HepG2 (cell line): ENCODE data around the gene SERPINB10. TPM values are rescaled to one million over a fixed set of nuclear protein-coding genes. Genes with fewer than 3 reads are reported as not detected.

ENCODE experiments used
- ATF1 ChIP-seq: IDR thresholded peaks from 2 replicates; pipeline ENCODE4 v1.6.1; 2016; ENCODE audit warnings: mild to moderate bottlenecking, control low read depth
- FIP1L1 ChIP-seq: fragments of 200-400 bp; formaldehyde crosslinking; IDR thresholded peaks from 2 replicates; pipeline ENCODE4 v1.6.1; 2018; ENCODE audit warnings: low read depth, mild to moderate bottlenecking, low read length, moderate library complexity, borderline replicate concordance; ENCODE audit not compliant: insufficient read depth
- HES4 ChIP-seq: sonication (generic); formaldehyde crosslinking; IDR thresholded peaks from 2 replicates; pipeline ENCODE4 v1.9.0; 2021; ENCODE audit warnings: mild to moderate bottlenecking, missing genetic modification reagents, borderline replicate concordance
- ISL2 ChIP-seq: sonication (generic); formaldehyde crosslinking; IDR thresholded peaks from 2 replicates; pipeline ENCODE4 v1.5.0; 2020; ENCODE audit warnings: missing genetic modification reagents
- NCOR1 ChIP-seq: fragments of 200-600 bp; sonication (generic); IDR thresholded peaks from 2 replicates; pipeline ENCODE4 v1.7.0; 2017; ENCODE audit warnings: antibody characterized with exemption, low read length, borderline replicate concordance
- POGZ ChIP-seq: sonication (generic); formaldehyde crosslinking; IDR thresholded peaks from 2 replicates; pipeline ENCODE4 v1.4.0; 2020; ENCODE audit warnings: mild to moderate bottlenecking, missing genetic modification reagents
- STAG1 ChIP-seq: sonication (generic); formaldehyde crosslinking; IDR thresholded peaks from 2 replicates; pipeline ENCODE4 v1.4.0; 2020; ENCODE audit warnings: missing genetic modification reagents
- ZBTB20 ChIP-seq: sonication (generic); formaldehyde crosslinking; IDR thresholded peaks from 2 replicates; pipeline ENCODE4 v1.8.1; 2023; ENCODE audit warnings: missing genetic modification reagents, low read depth, mild to moderate bottlenecking, borderline replicate concordance
- ZNF331 ChIP-seq: sonication (generic); formaldehyde crosslinking; IDR thresholded peaks from 2 replicates; pipeline ENCODE4 v1.4.0; 2020; ENCODE audit warnings: missing genetic modification reagents
- ZNF484 ChIP-seq: sonication (generic); formaldehyde crosslinking; IDR thresholded peaks from 2 replicates; pipeline ENCODE4 v1.5.1; 2020; ENCODE audit warnings: mild to moderate bottlenecking, low read depth, missing genetic modification reagents, borderline replicate concordance
- ZNF644 ChIP-seq: IDR thresholded peaks from 2 replicates; pipeline ENCODE4 v1.6.1; 2016; ENCODE audit warnings: low read depth
- ZNF772 ChIP-seq: sonication (generic); formaldehyde crosslinking; IDR thresholded peaks from 2 replicates; pipeline ENCODE4 v1.5.0; 2020; ENCODE audit warnings: mild to moderate bottlenecking, missing genetic modification reagents
- ZNF816 ChIP-seq: sonication (generic); formaldehyde crosslinking; IDR thresholded peaks from 2 replicates; pipeline ENCODE4 v1.8.0; 2022; ENCODE audit warnings: missing genetic modification reagents, mild to moderate bottlenecking, borderline replicate concordance
- polyA plus RNA-seq, 8 experiments: library from polyadenylated mRNA; depleted of rRNA in 3 of 8; stranded (reverse) in 7 of 8; unstranded in 1 of 8; fragments of >200 nt; fragmentation: Illumina TruSeq in 4 of 8; extraction: Trizol in 4 of 8; gene quantifications; 2 replicates each; pipeline versions ENCODE4 v1.2.1 to v1.2.3, GENCODE V29; 2011 to 2016; ENCODE audit warnings: low read depth in 4 of 8, missing spikeins in 1 of 8, mixed read lengths in 1 of 8; ENCODE audit not compliant: insufficient read depth in 1 of 8
- total RNA-seq, 5 experiments: library from RNA; depleted of rRNA; stranded (reverse); fragments of >200 nt; fragmentation: Illumina TruSeq; extraction: Trizol; gene quantifications; 2 replicates each; pipeline ENCODE4 v1.2.3, GENCODE V29; 2016; ENCODE audit warnings: low read depth in 1 of 5
- TF ChIP-seq, protein P1 (sequence below): sonication (generic); formaldehyde crosslinking; IDR thresholded peaks from 2 replicates; pipeline ENCODE4 v1.4.0; 2020; ENCODE audit warnings: missing genetic modification reagents
- TF ChIP-seq, protein P2 (sequence below): sonication (generic); formaldehyde crosslinking; IDR thresholded peaks from 2 replicates; pipeline ENCODE4 v1.4.0; 2020; ENCODE audit warnings: missing genetic modification reagents
- TF ChIP-seq, protein P3 (sequence below): sonication (generic); formaldehyde crosslinking; IDR thresholded peaks from 2 replicates; pipeline ENCODE4 v1.8.0; 2022; ENCODE audit warnings: missing genetic modification reagents, mild to moderate bottlenecking, moderate library complexity, borderline replicate concordance
- TF ChIP-seq, protein P4 (sequence below): sonication (generic); formaldehyde crosslinking; IDR thresholded peaks from 2 replicates; pipeline ENCODE4 v1.4.0; 2020; ENCODE audit warnings: missing genetic modification reagents

SERPINB10 gene
- total and polyA plus RNA-seq, 2 of the 13 experiments (the other 11 are each of a cell fraction or from before 2014, with no cell fraction given) = not detected

DNA sequence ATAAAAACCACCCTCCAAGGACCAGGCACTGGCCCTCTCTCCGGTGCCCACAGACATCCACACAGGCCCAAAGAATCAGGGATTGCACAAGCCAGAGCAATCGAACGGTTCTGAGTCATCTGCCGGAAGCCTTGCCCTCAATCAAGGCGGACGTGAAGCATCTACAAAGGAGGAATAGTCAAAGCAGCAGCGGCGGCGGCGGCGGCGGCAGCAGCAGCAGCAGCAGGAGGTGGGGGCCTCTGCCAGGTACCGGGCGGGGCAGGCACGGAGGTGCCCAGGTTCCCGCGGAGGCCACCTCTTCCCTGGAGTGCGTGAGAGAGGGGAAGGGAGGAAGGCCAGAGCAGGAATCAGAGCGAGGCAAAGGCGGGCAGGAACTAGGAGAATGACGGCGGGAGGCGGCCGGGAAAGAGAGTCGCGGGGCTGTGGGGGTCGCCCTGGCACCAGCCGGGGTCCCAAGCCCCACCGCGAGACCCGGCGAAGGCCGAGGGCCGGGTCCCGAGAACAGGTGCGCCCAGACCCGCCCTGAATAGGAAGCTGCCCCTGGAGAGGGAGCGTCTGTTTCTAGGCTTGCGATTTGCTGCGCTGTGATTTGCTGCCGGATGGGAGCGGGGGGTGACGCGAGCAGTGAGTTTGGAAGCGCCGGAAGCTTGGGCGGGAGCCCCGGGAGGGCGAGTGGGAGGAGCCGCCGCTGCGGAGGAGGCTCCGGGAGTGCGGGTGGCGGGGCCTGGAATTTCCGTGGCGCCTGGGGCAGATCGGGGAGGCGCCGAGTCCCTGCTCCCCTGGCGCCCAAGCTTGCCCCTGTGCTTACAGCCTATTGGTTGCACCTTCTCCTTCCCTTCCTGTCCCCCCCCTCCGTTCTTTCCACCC lies 62.4 kb downstream of the SERPINB10 start, which contains the start of gene SERPINB8 (continued):
- TF ChIP-seq, protein P1, sequence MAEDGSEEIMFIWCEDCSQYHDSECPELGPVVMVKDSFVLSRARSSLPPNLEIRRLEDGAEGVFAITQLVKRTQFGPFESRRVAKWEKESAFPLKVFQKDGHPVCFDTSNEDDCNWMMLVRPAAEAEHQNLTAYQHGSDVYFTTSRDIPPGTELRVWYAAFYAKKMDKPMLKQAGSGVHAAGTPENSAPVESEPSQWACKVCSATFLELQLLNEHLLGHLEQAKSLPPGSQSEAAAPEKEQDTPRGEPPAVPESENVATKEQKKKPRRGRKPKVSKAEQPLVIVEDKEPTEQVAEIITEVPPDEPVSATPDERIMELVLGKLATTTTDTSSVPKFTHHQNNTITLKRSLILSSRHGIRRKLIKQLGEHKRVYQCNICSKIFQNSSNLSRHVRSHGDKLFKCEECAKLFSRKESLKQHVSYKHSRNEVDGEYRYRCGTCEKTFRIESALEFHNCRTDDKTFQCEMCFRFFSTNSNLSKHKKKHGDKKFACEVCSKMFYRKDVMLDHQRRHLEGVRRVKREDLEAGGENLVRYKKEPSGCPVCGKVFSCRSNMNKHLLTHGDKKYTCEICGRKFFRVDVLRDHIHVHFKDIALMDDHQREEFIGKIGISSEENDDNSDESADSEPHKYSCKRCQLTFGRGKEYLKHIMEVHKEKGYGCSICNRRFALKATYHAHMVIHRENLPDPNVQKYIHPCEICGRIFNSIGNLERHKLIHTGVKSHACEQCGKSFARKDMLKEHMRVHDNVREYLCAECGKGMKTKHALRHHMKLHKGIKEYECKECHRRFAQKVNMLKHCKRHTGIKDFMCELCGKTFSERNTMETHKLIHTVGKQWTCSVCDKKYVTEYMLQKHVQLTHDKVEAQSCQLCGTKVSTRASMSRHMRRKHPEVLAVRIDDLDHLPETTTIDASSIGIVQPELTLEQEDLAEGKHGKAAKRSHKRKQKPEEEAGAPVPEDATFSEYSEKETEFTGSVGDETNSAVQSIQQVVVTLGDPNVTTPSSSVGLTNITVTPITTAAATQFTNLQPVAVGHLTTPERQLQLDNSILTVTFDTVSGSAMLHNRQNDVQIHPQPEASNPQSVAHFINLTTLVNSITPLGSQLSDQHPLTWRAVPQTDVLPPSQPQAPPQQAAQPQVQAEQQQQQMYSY (CRISPR knock-in tag) = no peak
- TF ChIP-seq ZNF484 (no peak), FIP1L1 (no peak), ZNF644 (CRISPR knock-in tag) (no peak), ATF1 (peak; percentile 63), NCOR1 (no peak), HES4 (CRISPR knock-in tag) (no peak; the same call in 1 of the 2 replicates), POGZ (CRISPR knock-in tag) (peak; percentile 48; the same call in 1 of the 2 replicates), ISL2 (CRISPR knock-in tag) (no peak), ZNF772 (CRISPR knock-in tag) (peak; percentile 15; the same call in 1 of the 2 replicates), ZNF331 (no peak), STAG1 (CRISPR knock-in tag) (no peak), ZBTB20 (CRISPR knock-in tag) (no peak), ZNF816 (CRISPR knock-in tag) (no peak)
- TF ChIP-seq, protein P2, sequence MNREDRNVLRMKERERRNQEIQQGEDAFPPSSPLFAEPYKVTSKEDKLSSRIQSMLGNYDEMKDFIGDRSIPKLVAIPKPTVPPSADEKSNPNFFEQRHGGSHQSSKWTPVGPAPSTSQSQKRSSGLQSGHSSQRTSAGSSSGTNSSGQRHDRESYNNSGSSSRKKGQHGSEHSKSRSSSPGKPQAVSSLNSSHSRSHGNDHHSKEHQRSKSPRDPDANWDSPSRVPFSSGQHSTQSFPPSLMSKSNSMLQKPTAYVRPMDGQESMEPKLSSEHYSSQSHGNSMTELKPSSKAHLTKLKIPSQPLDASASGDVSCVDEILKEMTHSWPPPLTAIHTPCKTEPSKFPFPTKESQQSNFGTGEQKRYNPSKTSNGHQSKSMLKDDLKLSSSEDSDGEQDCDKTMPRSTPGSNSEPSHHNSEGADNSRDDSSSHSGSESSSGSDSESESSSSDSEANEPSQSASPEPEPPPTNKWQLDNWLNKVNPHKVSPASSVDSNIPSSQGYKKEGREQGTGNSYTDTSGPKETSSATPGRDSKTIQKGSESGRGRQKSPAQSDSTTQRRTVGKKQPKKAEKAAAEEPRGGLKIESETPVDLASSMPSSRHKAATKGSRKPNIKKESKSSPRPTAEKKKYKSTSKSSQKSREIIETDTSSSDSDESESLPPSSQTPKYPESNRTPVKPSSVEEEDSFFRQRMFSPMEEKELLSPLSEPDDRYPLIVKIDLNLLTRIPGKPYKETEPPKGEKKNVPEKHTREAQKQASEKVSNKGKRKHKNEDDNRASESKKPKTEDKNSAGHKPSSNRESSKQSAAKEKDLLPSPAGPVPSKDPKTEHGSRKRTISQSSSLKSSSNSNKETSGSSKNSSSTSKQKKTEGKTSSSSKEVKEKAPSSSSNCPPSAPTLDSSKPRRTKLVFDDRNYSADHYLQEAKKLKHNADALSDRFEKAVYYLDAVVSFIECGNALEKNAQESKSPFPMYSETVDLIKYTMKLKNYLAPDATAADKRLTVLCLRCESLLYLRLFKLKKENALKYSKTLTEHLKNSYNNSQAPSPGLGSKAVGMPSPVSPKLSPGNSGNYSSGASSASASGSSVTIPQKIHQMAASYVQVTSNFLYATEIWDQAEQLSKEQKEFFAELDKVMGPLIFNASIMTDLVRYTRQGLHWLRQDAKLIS (CRISPR knock-in tag) = no peak
- TF ChIP-seq, protein P3, sequence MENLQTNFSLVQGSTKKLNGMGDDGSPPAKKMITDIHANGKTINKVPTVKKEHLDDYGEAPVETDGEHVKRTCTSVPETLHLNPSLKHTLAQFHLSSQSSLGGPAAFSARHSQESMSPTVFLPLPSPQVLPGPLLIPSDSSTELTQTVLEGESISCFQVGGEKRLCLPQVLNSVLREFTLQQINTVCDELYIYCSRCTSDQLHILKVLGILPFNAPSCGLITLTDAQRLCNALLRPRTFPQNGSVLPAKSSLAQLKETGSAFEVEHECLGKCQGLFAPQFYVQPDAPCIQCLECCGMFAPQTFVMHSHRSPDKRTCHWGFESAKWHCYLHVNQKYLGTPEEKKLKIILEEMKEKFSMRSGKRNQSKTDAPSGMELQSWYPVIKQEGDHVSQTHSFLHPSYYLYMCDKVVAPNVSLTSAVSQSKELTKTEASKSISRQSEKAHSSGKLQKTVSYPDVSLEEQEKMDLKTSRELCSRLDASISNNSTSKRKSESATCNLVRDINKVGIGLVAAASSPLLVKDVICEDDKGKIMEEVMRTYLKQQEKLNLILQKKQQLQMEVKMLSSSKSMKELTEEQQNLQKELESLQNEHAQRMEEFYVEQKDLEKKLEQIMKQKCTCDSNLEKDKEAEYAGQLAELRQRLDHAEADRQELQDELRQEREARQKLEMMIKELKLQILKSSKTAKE (CRISPR knock-in tag) = no peak
- TF ChIP-seq, protein P4, sequence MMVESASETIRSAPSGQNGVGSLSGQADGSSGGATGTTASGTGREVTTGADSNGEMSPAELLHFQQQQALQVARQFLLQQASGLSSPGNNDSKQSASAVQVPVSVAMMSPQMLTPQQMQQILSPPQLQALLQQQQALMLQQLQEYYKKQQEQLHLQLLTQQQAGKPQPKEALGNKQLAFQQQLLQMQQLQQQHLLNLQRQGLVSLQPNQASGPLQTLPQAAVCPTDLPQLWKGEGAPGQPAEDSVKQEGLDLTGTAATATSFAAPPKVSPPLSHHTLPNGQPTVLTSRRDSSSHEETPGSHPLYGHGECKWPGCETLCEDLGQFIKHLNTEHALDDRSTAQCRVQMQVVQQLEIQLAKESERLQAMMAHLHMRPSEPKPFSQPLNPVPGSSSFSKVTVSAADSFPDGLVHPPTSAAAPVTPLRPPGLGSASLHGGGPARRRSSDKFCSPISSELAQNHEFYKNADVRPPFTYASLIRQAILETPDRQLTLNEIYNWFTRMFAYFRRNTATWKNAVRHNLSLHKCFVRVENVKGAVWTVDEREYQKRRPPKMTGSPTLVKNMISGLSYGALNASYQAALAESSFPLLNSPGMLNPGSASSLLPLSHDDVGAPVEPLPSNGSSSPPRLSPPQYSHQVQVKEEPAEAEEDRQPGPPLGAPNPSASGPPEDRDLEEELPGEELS (CRISPR knock-in tag) = 0 out of 2 replicates have a peak, but pooled peaks have one; percentile 17
